ENCODE measurements around the gene DCAKD.

DNA sequence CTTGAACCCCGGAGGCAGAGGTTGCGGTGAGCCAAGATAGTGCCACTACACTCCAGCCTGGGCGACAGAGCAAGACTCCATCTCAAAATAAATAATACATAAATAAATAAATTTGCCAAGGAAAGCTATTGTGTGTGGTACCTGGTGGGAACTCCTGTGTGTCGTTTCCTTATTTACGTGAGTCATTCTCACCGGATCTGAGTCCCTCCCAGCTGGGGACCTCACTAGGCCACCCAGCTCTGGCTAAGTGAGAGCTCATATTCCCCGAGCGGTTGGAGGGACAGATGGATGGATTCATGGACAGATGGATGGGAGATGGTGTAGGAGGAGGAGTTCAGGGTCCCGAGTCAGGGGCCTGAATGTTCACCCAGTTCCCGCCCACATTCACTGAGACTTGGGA, 60.4 kb downstream of the DCAKD start:
- TF ChIP-seq, protein P1, sequence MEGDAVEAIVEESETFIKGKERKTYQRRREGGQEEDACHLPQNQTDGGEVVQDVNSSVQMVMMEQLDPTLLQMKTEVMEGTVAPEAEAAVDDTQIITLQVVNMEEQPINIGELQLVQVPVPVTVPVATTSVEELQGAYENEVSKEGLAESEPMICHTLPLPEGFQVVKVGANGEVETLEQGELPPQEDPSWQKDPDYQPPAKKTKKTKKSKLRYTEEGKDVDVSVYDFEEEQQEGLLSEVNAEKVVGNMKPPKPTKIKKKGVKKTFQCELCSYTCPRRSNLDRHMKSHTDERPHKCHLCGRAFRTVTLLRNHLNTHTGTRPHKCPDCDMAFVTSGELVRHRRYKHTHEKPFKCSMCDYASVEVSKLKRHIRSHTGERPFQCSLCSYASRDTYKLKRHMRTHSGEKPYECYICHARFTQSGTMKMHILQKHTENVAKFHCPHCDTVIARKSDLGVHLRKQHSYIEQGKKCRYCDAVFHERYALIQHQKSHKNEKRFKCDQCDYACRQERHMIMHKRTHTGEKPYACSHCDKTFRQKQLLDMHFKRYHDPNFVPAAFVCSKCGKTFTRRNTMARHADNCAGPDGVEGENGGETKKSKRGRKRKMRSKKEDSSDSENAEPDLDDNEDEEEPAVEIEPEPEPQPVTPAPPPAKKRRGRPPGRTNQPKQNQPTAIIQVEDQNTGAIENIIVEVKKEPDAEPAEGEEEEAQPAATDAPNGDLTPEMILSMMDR (IDR thresholded peaks at IDR 0.05 in 4 of 5, conservative IDR thresholded peaks at IDR 0.05 in 1 of 5), result no peak
- no peak for TF ChIP-seq POLR2A (IDR thresholded peaks at IDR 0.05)
